HEK293 (cell line): ENCODE measurements around the gene CAGE1.

Experiments used
- CTCF ChIA-PET: fragments of 350-600 bp; formaldehyde crosslinking; extraction: SDS; loops from one replicate; lab custom pipeline; 2021; ENCODE audit warnings: antibody characterized with exemption; lab: Yijun Ruan, JAX
- POLR2A ChIA-PET: fragments of 300-600 bp; formaldehyde crosslinking; extraction: SDS; loops from one replicate; lab custom pipeline; 2020; ENCODE audit warnings: antibody characterized with exemption, inconsistent platforms; lab: Yijun Ruan, JAX
- H3K27ac ChIP-seq: fragments of 200-500 bp; sonication (Bioruptor generic); 2 replicates; pipeline ENCODE4 v1.5.1; 2014; ENCODE audit warnings: low read depth, low read length, control low read depth, inconsistent platforms; ENCODE audit errors: extremely low read depth
- H3K36me3 ChIP-seq, 2 experiments: fragments of 200-500 bp in 1 of 2; sonication (Bioruptor generic) in 1 of 2; 1 replicate in 1 of 2; 2 replicates in 1 of 2; pipeline ENCODE4 v1.5.1; 2014 to 2017; ENCODE audit warnings: inconsistent platforms in 2 of 2, low read length in 2 of 2; ENCODE audit not compliant: control insufficient read depth in 2 of 2, insufficient read depth in 1 of 2
- H3K4me1 ChIP-seq: fragments of 200-500 bp; sonication (Bioruptor generic); 2 replicates; pipeline ENCODE4 v1.5.1; 2014; ENCODE audit warnings: mild to moderate bottlenecking, low read length, inconsistent platforms; ENCODE audit not compliant: control insufficient read depth, insufficient read depth
- H3K4me3 ChIP-seq: 2 replicates; pipeline ENCODE4 v1.5.1; 2011; ENCODE audit warnings: low read depth, mild to moderate bottlenecking, control low read depth, low read length, moderate library complexity
- H3K9me3 ChIP-seq: fragments of 200-500 bp; sonication (Bioruptor generic); 2 replicates; pipeline ENCODE4 v1.5.1; 2014; ENCODE audit warnings: low read depth, low read length, inconsistent platforms; ENCODE audit not compliant: control insufficient read depth, insufficient read depth
- ZNF112 ChIP-seq: fragments of 450-650 bp; formaldehyde crosslinking; IDR thresholded peaks from 2 replicates; pipeline ENCODE4 v1.5.0; 2017; ENCODE audit warnings: missing biosample characterization, missing genetic modification characterization
- ZNF132 ChIP-seq: fragments of 450-650 bp; formaldehyde crosslinking; IDR thresholded peaks from 2 replicates; pipeline ENCODE4 v1.5.1; 2017; ENCODE audit warnings: missing biosample characterization, missing genetic modification characterization, borderline replicate concordance
- ZNF223 ChIP-seq: fragments of 450-650 bp; formaldehyde crosslinking; IDR thresholded peaks from 2 replicates; pipeline ENCODE4 v1.5.1; 2016; ENCODE audit warnings: missing biosample characterization, missing genetic modification characterization
- ZNF292 ChIP-seq: fragments of 450-650 bp; formaldehyde crosslinking; IDR thresholded peaks from 2 replicates; pipeline ENCODE4 v1.5.1; 2016; ENCODE audit warnings: low read depth, missing biosample characterization, missing genetic modification characterization, borderline replicate concordance
- ZNF324 ChIP-seq: fragments of 450-650 bp; formaldehyde crosslinking; IDR thresholded peaks from 2 replicates; pipeline ENCODE4 v1.5.1; 2016; ENCODE audit warnings: missing biosample characterization, missing genetic modification characterization
- ZNF416 ChIP-seq: fragments of 450-650 bp; formaldehyde crosslinking; IDR thresholded peaks from 2 replicates; pipeline ENCODE4 v1.5.1; 2016; ENCODE audit warnings: missing biosample characterization, missing genetic modification characterization
- ZNF548 ChIP-seq: fragments of 450-650 bp; formaldehyde crosslinking; IDR thresholded peaks from 2 replicates; pipeline ENCODE4 v1.5.1; 2016; ENCODE audit warnings: missing biosample characterization, missing genetic modification characterization
- ZNF596 ChIP-seq: fragments of 450-650 bp; IDR thresholded peaks from 2 replicates; pipeline ENCODE4 v1.5.0; 2018; ENCODE audit warnings: missing biosample characterization, mild to moderate bottlenecking, missing genetic modification characterization, moderate library complexity
- ZNF624 ChIP-seq: fragments of 450-650 bp; formaldehyde crosslinking; IDR thresholded peaks from 2 replicates; pipeline ENCODE4 v1.5.1; 2017; ENCODE audit warnings: missing biosample characterization, missing genetic modification characterization
- ZNF843 ChIP-seq: fragments of 450-650 bp; formaldehyde crosslinking; IDR thresholded peaks from 2 replicates; pipeline ENCODE4 v1.5.1; 2016; ENCODE audit warnings: missing biosample characterization, missing genetic modification characterization
- ZSCAN30 ChIP-seq: fragments of 450-650 bp; IDR thresholded peaks from 2 replicates; pipeline ENCODE4 v1.5.1; 2018; ENCODE audit warnings: missing biosample characterization, mild to moderate bottlenecking, missing genetic modification characterization, moderate library complexity
- TF ChIP-seq, protein P1 (sequence below): IDR thresholded peaks from 2 replicates; pipeline ENCODE4 v1.6.1; 2011; ENCODE audit warnings: mild to moderate bottlenecking, low read depth, low read length, borderline replicate concordance
- TF ChIP-seq, protein P2 (sequence below): fragments of 450-650 bp; formaldehyde crosslinking; optimal IDR thresholded peaks from 2 replicates; pipeline ENCODE3; 2016; ENCODE audit warnings: missing biosample characterization, mild to moderate bottlenecking, missing genetic modification characterization
- TF ChIP-seq, protein P3 (sequence below): fragments of 450-650 bp; formaldehyde crosslinking; IDR thresholded peaks from 2 replicates; pipeline ENCODE4 v1.5.1; 2016; ENCODE audit warnings: missing biosample characterization, missing genetic modification characterization
- TF ChIP-seq, protein P4 (sequence below): fragments of 450-650 bp; formaldehyde crosslinking; IDR thresholded peaks from 2 replicates; pipeline ENCODE4 v1.5.1; 2016; ENCODE audit warnings: missing biosample characterization, missing genetic modification characterization
- TF ChIP-seq, protein P5 (sequence below): fragments of 450-650 bp; formaldehyde crosslinking; IDR thresholded peaks from 2 replicates; pipeline ENCODE4 v1.5.1; 2016; ENCODE audit warnings: missing biosample characterization, missing genetic modification characterization
- TF ChIP-seq, protein P6 (sequence below): fragments of 450-650 bp; formaldehyde crosslinking; IDR thresholded peaks from 2 replicates; pipeline ENCODE4 v1.5.1; 2016; ENCODE audit warnings: missing biosample characterization, missing genetic modification characterization, borderline replicate concordance

CAGE1 gene

DNA sequence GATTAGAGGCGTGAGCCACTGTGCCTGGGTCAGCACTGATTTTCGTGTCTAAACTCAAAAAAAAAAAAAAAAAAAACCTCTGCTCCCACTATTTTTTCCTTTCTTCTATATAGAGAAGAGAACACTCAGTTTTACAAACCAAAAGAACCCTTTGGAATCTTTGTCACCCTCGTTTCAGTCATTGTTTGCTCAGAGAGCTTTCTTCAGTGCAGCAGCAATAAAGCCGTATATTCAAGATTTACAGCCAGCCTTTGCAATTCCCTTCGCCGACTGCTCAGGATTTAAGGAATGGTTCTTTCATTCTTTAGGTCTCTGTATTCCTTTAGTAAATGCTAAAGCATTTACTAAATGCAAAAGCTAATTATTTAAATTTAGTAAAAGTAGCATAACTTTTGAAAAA is 20.2 kb upstream of the CAGE1 start (continued):
- no peak for TF ChIP-seq ZNF112 (tag by site-specific recombination)
- TF ChIP-seq, protein P1, sequence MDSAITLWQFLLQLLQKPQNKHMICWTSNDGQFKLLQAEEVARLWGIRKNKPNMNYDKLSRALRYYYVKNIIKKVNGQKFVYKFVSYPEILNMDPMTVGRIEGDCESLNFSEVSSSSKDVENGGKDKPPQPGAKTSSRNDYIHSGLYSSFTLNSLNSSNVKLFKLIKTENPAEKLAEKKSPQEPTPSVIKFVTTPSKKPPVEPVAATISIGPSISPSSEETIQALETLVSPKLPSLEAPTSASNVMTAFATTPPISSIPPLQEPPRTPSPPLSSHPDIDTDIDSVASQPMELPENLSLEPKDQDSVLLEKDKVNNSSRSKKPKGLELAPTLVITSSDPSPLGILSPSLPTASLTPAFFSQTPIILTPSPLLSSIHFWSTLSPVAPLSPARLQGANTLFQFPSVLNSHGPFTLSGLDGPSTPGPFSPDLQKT = no peak
- TF ChIP-seq, protein P2, sequence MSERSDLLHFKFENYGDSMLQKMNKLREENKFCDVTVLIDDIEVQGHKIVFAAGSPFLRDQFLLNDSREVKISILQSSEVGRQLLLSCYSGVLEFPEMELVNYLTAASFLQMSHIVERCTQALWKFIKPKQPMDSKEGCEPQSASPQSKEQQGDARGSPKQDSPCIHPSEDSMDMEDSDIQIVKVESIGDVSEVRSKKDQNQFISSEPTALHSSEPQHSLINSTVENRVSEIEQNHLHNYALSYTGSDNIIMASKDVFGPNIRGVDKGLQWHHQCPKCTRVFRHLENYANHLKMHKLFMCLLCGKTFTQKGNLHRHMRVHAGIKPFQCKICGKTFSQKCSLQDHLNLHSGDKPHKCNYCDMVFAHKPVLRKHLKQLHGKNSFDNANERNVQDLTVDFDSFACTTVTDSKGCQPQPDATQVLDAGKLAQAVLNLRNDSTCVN (tag by site-specific recombination) = no peak

DNA sequence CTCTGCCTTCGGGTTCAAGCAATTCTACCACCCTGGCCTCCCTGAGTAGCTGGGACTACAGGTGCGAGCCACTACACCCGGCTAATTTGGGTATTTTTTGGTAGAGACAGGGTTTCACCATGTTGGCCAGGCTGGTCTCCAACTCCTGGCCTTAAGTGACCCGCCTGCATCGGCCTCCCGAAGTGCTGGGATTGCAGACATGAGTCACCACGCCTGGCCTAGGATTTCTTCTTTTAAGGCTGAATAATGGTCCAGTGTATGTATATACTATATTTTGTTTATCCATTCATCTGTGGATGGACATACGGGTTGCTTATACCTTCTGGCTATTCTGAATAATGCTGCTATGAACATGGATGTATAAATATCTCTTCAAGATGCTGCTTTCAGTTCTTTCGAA is 17.2 kb upstream of the CAGE1 start:
- POLR2A ChIA-PET = no interaction called here
- Histone ChIP-seq H3K4me1 (no peaks in the 10 kb centered on the region), H3K9me3 (no peaks in the 10 kb centered on the region), H3K4me3 (no peak overlapping the region), H3K27ac (no peak overlapping the region), H3K36me3 (peaks cover 88 to 89% of the 10 kb centered on the region in 2 experiments)
- CTCF ChIA-PET = no interaction called here
- TF ChIP-seq ZNF843 (tag by site-specific recombination) (no peak), ZNF223 (tag by site-specific recombination) (no peak), ZNF132 (tag by site-specific recombination) (no peak), ZNF596 (tag by site-specific recombination) (no peak), ZNF624 (tag by site-specific recombination) (no peak), ZSCAN30 (no peak), ZNF416 (no peak), ZNF324 (tag by site-specific recombination) (no peak), ZNF548 (no peak), ZNF292 (tag by site-specific recombination) (no peak)
- TF ChIP-seq, protein P3, sequence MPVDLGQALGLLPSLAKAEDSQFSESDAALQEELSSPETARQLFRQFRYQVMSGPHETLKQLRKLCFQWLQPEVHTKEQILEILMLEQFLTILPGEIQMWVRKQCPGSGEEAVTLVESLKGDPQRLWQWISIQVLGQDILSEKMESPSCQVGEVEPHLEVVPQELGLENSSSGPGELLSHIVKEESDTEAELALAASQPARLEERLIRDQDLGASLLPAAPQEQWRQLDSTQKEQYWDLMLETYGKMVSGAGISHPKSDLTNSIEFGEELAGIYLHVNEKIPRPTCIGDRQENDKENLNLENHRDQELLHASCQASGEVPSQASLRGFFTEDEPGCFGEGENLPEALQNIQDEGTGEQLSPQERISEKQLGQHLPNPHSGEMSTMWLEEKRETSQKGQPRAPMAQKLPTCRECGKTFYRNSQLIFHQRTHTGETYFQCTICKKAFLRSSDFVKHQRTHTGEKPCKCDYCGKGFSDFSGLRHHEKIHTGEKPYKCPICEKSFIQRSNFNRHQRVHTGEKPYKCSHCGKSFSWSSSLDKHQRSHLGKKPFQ (tag by site-specific recombination) = no peak
- TF ChIP-seq, protein P4, sequence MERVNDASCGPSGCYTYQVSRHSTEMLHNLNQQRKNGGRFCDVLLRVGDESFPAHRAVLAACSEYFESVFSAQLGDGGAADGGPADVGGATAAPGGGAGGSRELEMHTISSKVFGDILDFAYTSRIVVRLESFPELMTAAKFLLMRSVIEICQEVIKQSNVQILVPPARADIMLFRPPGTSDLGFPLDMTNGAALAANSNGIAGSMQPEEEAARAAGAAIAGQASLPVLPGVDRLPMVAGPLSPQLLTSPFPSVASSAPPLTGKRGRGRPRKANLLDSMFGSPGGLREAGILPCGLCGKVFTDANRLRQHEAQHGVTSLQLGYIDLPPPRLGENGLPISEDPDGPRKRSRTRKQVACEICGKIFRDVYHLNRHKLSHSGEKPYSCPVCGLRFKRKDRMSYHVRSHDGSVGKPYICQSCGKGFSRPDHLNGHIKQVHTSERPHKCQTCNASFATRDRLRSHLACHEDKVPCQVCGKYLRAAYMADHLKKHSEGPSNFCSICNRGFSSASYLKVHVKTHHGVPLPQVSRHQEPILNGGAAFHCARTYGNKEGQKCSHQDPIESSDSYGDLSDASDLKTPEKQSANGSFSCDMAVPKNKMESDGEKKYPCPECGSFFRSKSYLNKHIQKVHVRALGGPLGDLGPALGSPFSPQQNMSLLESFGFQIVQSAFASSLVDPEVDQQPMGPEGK = no peak
- TF ChIP-seq, protein P5, sequence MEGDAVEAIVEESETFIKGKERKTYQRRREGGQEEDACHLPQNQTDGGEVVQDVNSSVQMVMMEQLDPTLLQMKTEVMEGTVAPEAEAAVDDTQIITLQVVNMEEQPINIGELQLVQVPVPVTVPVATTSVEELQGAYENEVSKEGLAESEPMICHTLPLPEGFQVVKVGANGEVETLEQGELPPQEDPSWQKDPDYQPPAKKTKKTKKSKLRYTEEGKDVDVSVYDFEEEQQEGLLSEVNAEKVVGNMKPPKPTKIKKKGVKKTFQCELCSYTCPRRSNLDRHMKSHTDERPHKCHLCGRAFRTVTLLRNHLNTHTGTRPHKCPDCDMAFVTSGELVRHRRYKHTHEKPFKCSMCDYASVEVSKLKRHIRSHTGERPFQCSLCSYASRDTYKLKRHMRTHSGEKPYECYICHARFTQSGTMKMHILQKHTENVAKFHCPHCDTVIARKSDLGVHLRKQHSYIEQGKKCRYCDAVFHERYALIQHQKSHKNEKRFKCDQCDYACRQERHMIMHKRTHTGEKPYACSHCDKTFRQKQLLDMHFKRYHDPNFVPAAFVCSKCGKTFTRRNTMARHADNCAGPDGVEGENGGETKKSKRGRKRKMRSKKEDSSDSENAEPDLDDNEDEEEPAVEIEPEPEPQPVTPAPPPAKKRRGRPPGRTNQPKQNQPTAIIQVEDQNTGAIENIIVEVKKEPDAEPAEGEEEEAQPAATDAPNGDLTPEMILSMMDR (tag by site-specific recombination) = no peak
- TF ChIP-seq, protein P6, sequence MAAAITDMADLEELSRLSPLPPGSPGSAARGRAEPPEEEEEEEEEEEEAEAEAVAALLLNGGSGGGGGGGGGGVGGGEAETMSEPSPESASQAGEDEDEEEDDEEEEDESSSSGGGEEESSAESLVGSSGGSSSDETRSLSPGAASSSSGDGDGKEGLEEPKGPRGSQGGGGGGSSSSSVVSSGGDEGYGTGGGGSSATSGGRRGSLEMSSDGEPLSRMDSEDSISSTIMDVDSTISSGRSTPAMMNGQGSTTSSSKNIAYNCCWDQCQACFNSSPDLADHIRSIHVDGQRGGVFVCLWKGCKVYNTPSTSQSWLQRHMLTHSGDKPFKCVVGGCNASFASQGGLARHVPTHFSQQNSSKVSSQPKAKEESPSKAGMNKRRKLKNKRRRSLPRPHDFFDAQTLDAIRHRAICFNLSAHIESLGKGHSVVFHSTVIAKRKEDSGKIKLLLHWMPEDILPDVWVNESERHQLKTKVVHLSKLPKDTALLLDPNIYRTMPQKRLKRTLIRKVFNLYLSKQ (tag by site-specific recombination) = no peak
